HepG2 (cell line): ENCODE measurements around the gene NCOA1. TPM values are rescaled to one million over a fixed set of nuclear protein-coding genes. Genes with fewer than 3 reads are reported as not detected.

Source experiments
- KIAA2018 ChIP-seq: sonication (generic); formaldehyde crosslinking; IDR thresholded peaks from 2 replicates; pipeline ENCODE4 v1.5.0; 2020; ENCODE audit warnings: mild to moderate bottlenecking, missing genetic modification reagents, borderline replicate concordance
- STAG1 ChIP-seq: sonication (generic); formaldehyde crosslinking; IDR thresholded peaks from 2 replicates; pipeline ENCODE4 v1.4.0; 2020; ENCODE audit warnings: missing genetic modification reagents
- TARDBP ChIP-seq: sonication (generic); formaldehyde crosslinking; IDR thresholded peaks from 2 replicates; pipeline ENCODE4 v1.8.0; 2022; ENCODE audit warnings: mild to moderate bottlenecking, missing genetic modification reagents
- ZBTB46 ChIP-seq: sonication (generic); formaldehyde crosslinking; IDR thresholded peaks from 2 replicates; pipeline ENCODE4 v1.4.0; 2020; ENCODE audit warnings: mild to moderate bottlenecking, missing genetic modification reagents, borderline replicate concordance
- ZNF569 ChIP-seq: sonication (generic); formaldehyde crosslinking; IDR thresholded peaks from 2 replicates; pipeline ENCODE4 v1.5.0; 2020; ENCODE audit warnings: mild to moderate bottlenecking, missing genetic modification reagents, moderate library complexity, borderline replicate concordance
- ZNF616 ChIP-seq: sonication (generic); formaldehyde crosslinking; IDR thresholded peaks from 2 replicates; pipeline ENCODE4 v1.5.0; 2020; ENCODE audit warnings: low read depth, mild to moderate bottlenecking, missing genetic modification reagents
- ZNF720 ChIP-seq: sonication (generic); formaldehyde crosslinking; IDR thresholded peaks from 2 replicates; pipeline ENCODE4 v1.4.0; 2020; ENCODE audit warnings: missing genetic modification reagents
- ZNF777 ChIP-seq: sonication (generic); formaldehyde crosslinking; IDR thresholded peaks from 2 replicates; pipeline ENCODE4 v1.4.0; 2020; ENCODE audit warnings: missing genetic modification reagents
- ZNF788 ChIP-seq: sonication (generic); formaldehyde crosslinking; IDR thresholded peaks from 2 replicates; pipeline ENCODE4 v1.5.0; 2020; ENCODE audit warnings: mild to moderate bottlenecking, missing genetic modification reagents, borderline replicate concordance
- ZNF878 ChIP-seq: sonication (generic); formaldehyde crosslinking; IDR thresholded peaks from 2 replicates; pipeline ENCODE4 v1.8.1; 2023; ENCODE audit warnings: mild to moderate bottlenecking, missing genetic modification reagents, moderate library complexity
- polyA plus RNA-seq, 8 experiments: library from polyadenylated mRNA; depleted of rRNA in 3 of 8; stranded (reverse) in 7 of 8; unstranded in 1 of 8; fragments of >200 nt; fragmentation: Illumina TruSeq in 4 of 8; extraction: Trizol in 4 of 8; gene quantifications; 2 replicates each; pipeline versions ENCODE4 v1.2.1 to v1.2.3, GENCODE V29; 2011 to 2016; ENCODE audit warnings: low read depth in 4 of 8, missing spikeins in 1 of 8, mixed read lengths in 1 of 8; ENCODE audit not compliant: insufficient read depth in 1 of 8
- total RNA-seq, 5 experiments: library from RNA; depleted of rRNA; stranded (reverse); fragments of >200 nt; fragmentation: Illumina TruSeq; extraction: Trizol; gene quantifications; 2 replicates each; pipeline ENCODE4 v1.2.3, GENCODE V29; 2016; ENCODE audit warnings: low read depth in 1 of 5
- TF ChIP-seq, protein P1 (sequence below): sonication (generic); formaldehyde crosslinking; conservative IDR thresholded peaks from 2 replicates; pipeline ENCODE4 v1.8.0; 2022; ENCODE audit warnings: mild to moderate bottlenecking, moderate library complexity, missing genetic modification reagents

The NCOA1 gene
- total and polyA plus RNA-seq, 2 of the 13 experiments (the other 11 are each of a cell fraction or from before 2014, with no cell fraction given) = 10.0 to 10.4 TPM

GRCh38 chr2:24721470-24721869 lies 230.4 kb downstream of the NCOA1 start (continued):
- TF ChIP-seq KIAA2018 = no peak
- no peak for TF ChIP-seq STAG1 (CRISPR knock-in tag)
- TF ChIP-seq ZNF569 = no peak
- no peak for TF ChIP-seq ZNF878 (CRISPR knock-in tag)
- TF ChIP-seq ZNF720 (CRISPR knock-in tag) = no peak
- no peak for TF ChIP-seq ZBTB46 (CRISPR knock-in tag)
- TF ChIP-seq ZNF788 (CRISPR knock-in tag) = no peak
- TF ChIP-seq ZNF616 (CRISPR knock-in tag) = no peak
- TF ChIP-seq TARDBP (CRISPR knock-in tag) = no peak
- TF ChIP-seq, protein P1, sequence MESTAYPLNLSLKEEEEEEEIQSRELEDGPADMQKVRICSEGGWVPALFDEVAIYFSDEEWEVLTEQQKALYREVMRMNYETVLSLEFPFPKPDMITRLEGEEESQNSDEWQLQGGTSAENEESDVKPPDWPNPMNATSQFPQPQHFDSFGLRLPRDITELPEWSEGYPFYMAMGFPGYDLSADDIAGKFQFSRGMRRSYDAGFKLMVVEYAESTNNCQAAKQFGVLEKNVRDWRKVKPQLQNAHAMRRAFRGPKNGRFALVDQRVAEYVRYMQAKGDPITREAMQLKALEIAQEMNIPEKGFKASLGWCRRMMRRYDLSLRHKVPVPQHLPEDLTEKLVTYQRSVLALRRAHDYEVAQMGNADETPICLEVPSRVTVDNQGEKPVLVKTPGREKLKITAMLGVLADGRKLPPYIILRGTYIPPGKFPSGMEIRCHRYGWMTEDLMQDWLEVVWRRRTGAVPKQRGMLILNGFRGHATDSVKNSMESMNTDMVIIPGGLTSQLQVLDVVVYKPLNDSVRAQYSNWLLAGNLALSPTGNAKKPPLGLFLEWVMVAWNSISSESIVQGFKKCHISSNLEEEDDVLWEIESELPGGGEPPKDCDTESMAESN (CRISPR knock-in tag) = no peak
- TF ChIP-seq ZNF777 (CRISPR knock-in tag) = no peak
